OCI-LY7 (cell line): Measurements from ENCODE around the gene KHDRBS2. TPM values are rescaled to one million over a fixed set of nuclear protein-coding genes. Genes with fewer than 3 reads are reported as not detected.

Experiments used
- BruUV-seq: library from RNA; stranded (reverse); fragments of 400-500 nt; replicated peaks from 2 replicates; lab custom pipeline; 2021; lab: Mats Ljungman, UMichigan
- CTCF ChIA-PET: fragments of 300-600 bp; sonication (Branson Sonifier 250); formaldehyde crosslinking; loops from one replicate; lab custom pipeline; 2022; ENCODE audit warnings: antibody characterized with exemption; ENCODE audit not compliant: unreplicated experiment; lab: Charles Lee
- POLR2A ChIA-PET: fragments of 300-600 bp; sonication (Branson Sonifier 250); formaldehyde crosslinking; loops from one replicate; lab custom pipeline; 2022; ENCODE audit warnings: antibody characterized with exemption; lab: Charles Lee
- DNase-seq: peaks from one replicate; pipeline ENCODE4 v3.0.0-alpha.2; 2015; ENCODE audit warnings: low spot score
- H2AFZ ChIP-seq: fragments of 200-600 bp; sonication (generic), shearing (Covaris generic); 2 replicates; pipeline ENCODE4 v1.6.1; 2014; ENCODE audit warnings: mild to moderate bottlenecking, antibody characterized with exemption, low read length, moderate library complexity
- H3K27ac ChIP-seq: fragments of 200-600 bp; sonication (generic); 2 replicates; pipeline ENCODE4 v1.5.1; 2014; ENCODE audit warnings: mixed run types, low read depth, mild to moderate bottlenecking, moderate library complexity, low read length, inconsistent platforms; ENCODE audit not compliant: poor library complexity, severe bottlenecking
- H3K36me3 ChIP-seq: fragments of 200-600 bp; sonication (generic); 2 replicates; pipeline ENCODE4 v1.6.1; 2014; ENCODE audit warnings: mild to moderate bottlenecking, antibody characterized with exemption, low read length, moderate library complexity, mixed read lengths; ENCODE audit not compliant: insufficient read depth
- H3K4me1 ChIP-seq: fragments of 200-600 bp; sonication (generic); 2 replicates; pipeline ENCODE4 v1.5.1; 2014; ENCODE audit warnings: mild to moderate bottlenecking, low read length; ENCODE audit not compliant: insufficient read depth, poor library complexity, severe bottlenecking
- H3K4me2 ChIP-seq: fragments of 200-600 bp; sonication (generic); 2 replicates; pipeline ENCODE4 v1.6.1; 2014; ENCODE audit warnings: mild to moderate bottlenecking, low read length
- H3K4me3 ChIP-seq: fragments of 200-600 bp; sonication (generic); 2 replicates; pipeline ENCODE4 v1.5.1; 2014; ENCODE audit warnings: mild to moderate bottlenecking, low read depth, low read length; ENCODE audit not compliant: poor library complexity, severe bottlenecking
- H3K79me2 ChIP-seq: fragments of 200-600 bp; sonication (generic); 2 replicates; pipeline ENCODE4 v1.6.1; 2016; ENCODE audit warnings: low read depth, mild to moderate bottlenecking, low read length, moderate library complexity, mixed read lengths; ENCODE audit not compliant: insufficient read depth
- H3K9me2 ChIP-seq: fragments of 200-600 bp; sonication (generic); 2 replicates; pipeline ENCODE4 v1.6.1; 2016; ENCODE audit warnings: mild to moderate bottlenecking, low read length, mixed read lengths; ENCODE audit not compliant: insufficient read depth
- H3K9me3 ChIP-seq: fragments of 200-600 bp; sonication (generic); 2 replicates; pipeline ENCODE4 v1.6.1; 2014; ENCODE audit warnings: mild to moderate bottlenecking, mixed run types, low read length, mixed read lengths
- H4K20me1 ChIP-seq: fragments of 200-600 bp; sonication (generic); 2 replicates; pipeline ENCODE4 v1.6.1; 2014; ENCODE audit warnings: mild to moderate bottlenecking, antibody characterized with exemption, low read length, moderate library complexity, mixed read lengths; ENCODE audit not compliant: insufficient read depth
- EZH2phosphoT487 ChIP-seq: fragments of 200-600 bp; sonication (generic); IDR thresholded peaks from 2 replicates; pipeline ENCODE4 v1.6.1; 2018; ENCODE audit warnings: low read depth, borderline replicate concordance, mild to moderate bottlenecking, mixed run types, antibody characterized with exemption, low read length, moderate library complexity, mixed read lengths
- intact Hi-C: fragments of 100-400 bp; cut with micrococcal nuclease; formaldehyde crosslinking; loops from one replicate; pipeline ENCODE4 v1.10.0; 2022; ENCODE audit not compliant: unreplicated experiment
- total RNA-seq, 2 experiments: library from RNA; depleted of rRNA in 1 of 2; stranded (reverse); fragments of >200 nt in 1 of 2; shearing (Covaris generic) in 1 of 2; gene quantifications; 2 replicates each; pipeline ENCODE4 v1.2.3, GENCODE V29; 2014 to 2022
- TF ChIP-seq, protein P1 (sequence below): fragments of 200-600 bp; sonication (generic); conservative IDR thresholded peaks from 2 replicates; pipeline ENCODE4 v1.5.1; 2014; ENCODE audit warnings: mild to moderate bottlenecking, antibody characterized with exemption, low read length, moderate library complexity, mixed read lengths

Gene KHDRBS2
- total RNA-seq, 2 experiments from 2014 or later = 1.7 to 7.6 TPM

DNA sequence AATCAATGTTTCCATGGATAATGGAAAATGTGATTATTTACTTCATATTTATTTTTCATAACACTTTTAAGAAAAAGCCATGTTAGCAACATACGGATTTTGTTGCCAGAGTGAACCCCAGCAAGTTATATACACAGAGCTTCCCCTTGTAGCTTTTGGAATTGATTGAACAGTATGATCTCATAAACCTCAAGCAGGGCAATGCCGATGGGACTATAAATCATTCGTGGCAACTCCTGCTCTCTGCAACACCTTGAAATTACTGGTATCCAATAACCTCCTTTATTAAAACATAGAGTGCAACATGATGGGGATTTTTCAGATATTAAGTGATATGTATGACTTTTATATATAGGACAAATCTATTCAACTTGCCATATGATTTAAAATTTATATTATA, 428.5 kb downstream of the KHDRBS2 start:
- no peaks in the 10 kb centered on the region for H3K9me2 ChIP-seq
- POLR2A ChIA-PET = no interaction called here
- no peak for DNase-seq
- no peaks in the 10 kb centered on the region for H3K4me1 ChIP-seq
- TF ChIP-seq, protein P1, sequence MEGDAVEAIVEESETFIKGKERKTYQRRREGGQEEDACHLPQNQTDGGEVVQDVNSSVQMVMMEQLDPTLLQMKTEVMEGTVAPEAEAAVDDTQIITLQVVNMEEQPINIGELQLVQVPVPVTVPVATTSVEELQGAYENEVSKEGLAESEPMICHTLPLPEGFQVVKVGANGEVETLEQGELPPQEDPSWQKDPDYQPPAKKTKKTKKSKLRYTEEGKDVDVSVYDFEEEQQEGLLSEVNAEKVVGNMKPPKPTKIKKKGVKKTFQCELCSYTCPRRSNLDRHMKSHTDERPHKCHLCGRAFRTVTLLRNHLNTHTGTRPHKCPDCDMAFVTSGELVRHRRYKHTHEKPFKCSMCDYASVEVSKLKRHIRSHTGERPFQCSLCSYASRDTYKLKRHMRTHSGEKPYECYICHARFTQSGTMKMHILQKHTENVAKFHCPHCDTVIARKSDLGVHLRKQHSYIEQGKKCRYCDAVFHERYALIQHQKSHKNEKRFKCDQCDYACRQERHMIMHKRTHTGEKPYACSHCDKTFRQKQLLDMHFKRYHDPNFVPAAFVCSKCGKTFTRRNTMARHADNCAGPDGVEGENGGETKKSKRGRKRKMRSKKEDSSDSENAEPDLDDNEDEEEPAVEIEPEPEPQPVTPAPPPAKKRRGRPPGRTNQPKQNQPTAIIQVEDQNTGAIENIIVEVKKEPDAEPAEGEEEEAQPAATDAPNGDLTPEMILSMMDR = no peak
- TF ChIP-seq EZH2phosphoT487 = no peak
- H3K79me2 ChIP-seq = no peaks in the 10 kb centered on the region
- intact Hi-C loops = no loop called here
- H3K36me3 ChIP-seq = no peaks in the 10 kb centered on the region
- H3K9me3 ChIP-seq = no peaks in the 10 kb centered on the region
- H3K4me3 ChIP-seq = no peak overlapping the region
- BruUV-seq = no TSS peak
- no peak overlapping the region for H2AFZ ChIP-seq
- H3K27ac ChIP-seq = no peak overlapping the region
- CTCF ChIA-PET = no interaction called here
- no peak overlapping the region for H3K4me2 ChIP-seq
- H4K20me1 ChIP-seq = no peaks in the 10 kb centered on the region

DNA sequence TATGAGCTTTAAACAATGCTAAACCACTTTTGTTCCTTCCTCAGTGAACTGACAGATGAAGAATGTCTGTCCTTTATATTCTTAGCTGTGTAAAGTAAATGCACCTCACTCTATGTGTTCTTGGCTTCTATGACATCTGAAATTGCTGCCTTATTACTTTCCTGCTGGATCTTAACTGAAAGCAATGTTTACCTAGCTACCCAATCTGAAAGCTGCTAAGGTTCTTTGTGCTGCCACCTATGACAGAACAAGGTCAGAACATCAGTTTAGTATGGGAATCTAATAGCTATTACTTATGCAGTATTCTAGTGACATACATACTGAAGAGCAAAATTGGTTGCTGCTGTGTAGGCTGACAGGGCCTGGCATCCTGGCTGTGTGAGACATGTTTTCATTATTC, 444.1 kb downstream of the KHDRBS2 start:
- Histone ChIP-seq H3K4me1 (no peaks in the 10 kb centered on the region), H3K9me2 (no peaks in the 10 kb centered on the region), H3K27ac (no peak overlapping the region), H3K79me2 (no peaks in the 10 kb centered on the region), H3K4me3 (no peak overlapping the region), H2AFZ (no peak overlapping the region), H3K36me3 (no peaks in the 10 kb centered on the region), H3K9me3 (no peaks in the 10 kb centered on the region), H3K4me2 (no peak overlapping the region), H4K20me1 (no peaks in the 10 kb centered on the region)
- DNase-seq = no peak
- CTCF ChIA-PET = no interaction called here
- BruUV-seq = no TSS peak
- TF ChIP-seq, protein P1 = no peak
- no peak for TF ChIP-seq EZH2phosphoT487
- intact Hi-C loops = no loop called here
- POLR2A ChIA-PET = interaction anchor here (1.1 kb wide), 1 partner anchor 19 kb away, joined by 3 read pairs; no protein-coding TSS in a partner anchor

DNA sequence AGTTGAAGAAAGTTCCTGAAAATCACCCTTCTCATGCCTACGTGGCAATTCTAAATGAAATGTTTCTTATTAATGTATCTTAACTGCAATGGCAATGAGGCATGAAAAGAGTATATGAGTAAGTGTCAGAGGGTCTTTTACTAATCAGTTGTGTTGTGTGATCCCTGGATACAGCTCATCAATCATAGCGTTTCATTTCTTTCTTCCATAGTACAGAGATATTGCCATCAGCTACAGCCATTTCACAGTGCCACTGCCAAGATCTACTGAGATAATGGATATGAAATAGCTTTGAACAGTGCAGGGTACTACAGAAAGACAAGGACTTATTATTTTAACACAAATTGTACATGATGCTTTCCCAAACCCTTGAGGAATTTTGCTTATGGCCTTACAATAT, 450.8 kb downstream of the KHDRBS2 start:
- DNase-seq = no peak
- H3K79me2 ChIP-seq = no peaks in the 10 kb centered on the region
- H2AFZ ChIP-seq = no peak overlapping the region
- H3K4me1 ChIP-seq = no peaks in the 10 kb centered on the region
- BruUV-seq = no TSS peak
- CTCF ChIA-PET = no interaction called here
- no peak overlapping the region for H3K4me3 ChIP-seq
- intact Hi-C loops = no loop called here
- H4K20me1 ChIP-seq = no peaks in the 10 kb centered on the region
- TF ChIP-seq, protein P1 = no peak
- TF ChIP-seq EZH2phosphoT487 = no peak
- H3K36me3 ChIP-seq = no peaks in the 10 kb centered on the region
- no peaks in the 10 kb centered on the region for H3K9me2 ChIP-seq
- POLR2A ChIA-PET = interaction anchor here (1.3 to 1.5 kb wide), 2 partner anchors 12 to 14 kb away, joined by 3 to 6 read pairs; no protein-coding TSS in a partner anchor
- no peak overlapping the region for H3K27ac ChIP-seq
- no peaks in the 10 kb centered on the region for H3K9me3 ChIP-seq
- H3K4me2 ChIP-seq = no peak overlapping the region
